ENCODE measurements around the gene RBM20.

GRCh38 chr10:110682348-110682747 lies 38.2 kb downstream of the RBM20 start:
- TF ChIP-seq CTCF (IDR thresholded peaks at IDR 0.05 in 2 of 3, conservative IDR thresholded peaks at IDR 0.05 in 1 of 3; ENCODE audit: control insufficient read depth in 2 of 3, extremely low read depth in 1 of 3, insufficient read depth in 1 of 3, low read depth in 3 of 3, low read length in 3 of 3) (no peak), BRCA1 (IDR thresholded peaks at IDR 0.05; ENCODE audit: low read depth, low read length) (no peak), MAX (IDR thresholded peaks at IDR 0.05; ENCODE audit: low read depth, low read length) (no peak)

Measured in GM12878 (cell line).